Vagina (tissue), 2 donors: ENCODE measurements around the gene C10orf120.

Source experiments
- POLR2A ChIP-seq, 2 donors: fragments of 450-650 bp; IDR thresholded peaks; one replicate each; pipeline ENCODE4 v1.6.1; 2017; ENCODE audit warnings: antibody characterized with exemption in 2 of 2, mild to moderate bottlenecking in 2 of 2, moderate library complexity in 2 of 2
- POLR2AphosphoS5 ChIP-seq, 2 donors: sonication (generic); formaldehyde crosslinking; IDR thresholded peaks; one replicate each; pipeline ENCODE4 v1.9.0; 2017; ENCODE audit warnings: antibody characterized with exemption in 2 of 2, mild to moderate bottlenecking in 2 of 2, low read depth in 1 of 2; ENCODE audit not compliant: insufficient read depth in 1 of 2
- TF ChIP-seq, protein P1 (sequence below), 3 experiments: fragments of 450-650 bp in 2 of 3; fragments of 200-600 bp in 1 of 3; sonication (generic) in 1 of 3; IDR thresholded peaks; one replicate each; pipeline ENCODE4 v1.5.1; 2017 to 2019; ENCODE audit warnings: antibody characterized with exemption in 3 of 3, mild to moderate bottlenecking in 2 of 3, moderate library complexity in 2 of 3

DNA sequence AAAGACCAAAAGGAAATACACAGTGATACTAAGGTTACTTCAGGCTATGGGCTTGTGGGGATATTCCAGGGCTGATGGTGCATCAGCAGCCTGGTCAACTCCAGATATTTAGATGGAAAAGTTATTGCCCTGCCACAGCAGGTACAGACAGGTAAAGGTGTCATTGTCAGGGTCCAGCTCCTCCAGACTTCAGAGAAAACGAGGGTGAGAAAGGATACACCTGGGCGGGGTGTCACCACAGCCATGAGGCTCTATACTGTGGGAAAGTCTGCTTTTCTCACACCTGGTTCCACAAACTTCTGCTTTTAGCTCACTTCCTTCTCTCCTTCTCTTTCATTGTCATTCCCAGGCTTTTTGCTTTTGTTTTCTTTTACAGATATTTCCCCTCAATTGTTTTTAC is 2.0 kb upstream of the C10orf120 start:
- TF ChIP-seq, protein P1, sequence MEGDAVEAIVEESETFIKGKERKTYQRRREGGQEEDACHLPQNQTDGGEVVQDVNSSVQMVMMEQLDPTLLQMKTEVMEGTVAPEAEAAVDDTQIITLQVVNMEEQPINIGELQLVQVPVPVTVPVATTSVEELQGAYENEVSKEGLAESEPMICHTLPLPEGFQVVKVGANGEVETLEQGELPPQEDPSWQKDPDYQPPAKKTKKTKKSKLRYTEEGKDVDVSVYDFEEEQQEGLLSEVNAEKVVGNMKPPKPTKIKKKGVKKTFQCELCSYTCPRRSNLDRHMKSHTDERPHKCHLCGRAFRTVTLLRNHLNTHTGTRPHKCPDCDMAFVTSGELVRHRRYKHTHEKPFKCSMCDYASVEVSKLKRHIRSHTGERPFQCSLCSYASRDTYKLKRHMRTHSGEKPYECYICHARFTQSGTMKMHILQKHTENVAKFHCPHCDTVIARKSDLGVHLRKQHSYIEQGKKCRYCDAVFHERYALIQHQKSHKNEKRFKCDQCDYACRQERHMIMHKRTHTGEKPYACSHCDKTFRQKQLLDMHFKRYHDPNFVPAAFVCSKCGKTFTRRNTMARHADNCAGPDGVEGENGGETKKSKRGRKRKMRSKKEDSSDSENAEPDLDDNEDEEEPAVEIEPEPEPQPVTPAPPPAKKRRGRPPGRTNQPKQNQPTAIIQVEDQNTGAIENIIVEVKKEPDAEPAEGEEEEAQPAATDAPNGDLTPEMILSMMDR (IDR thresholded peaks at IDR 0.05), result no peak
- TF ChIP-seq POLR2A (IDR thresholded peaks at IDR 0.05), result no peak
- TF ChIP-seq POLR2AphosphoS5 (IDR thresholded peaks at IDR 0.05; ENCODE audit: insufficient read depth in 1 of 2, low read depth in 1 of 2), result no peak
